A673 (cell line): ENCODE measurements around the gene GLOD5. TPM values are rescaled to one million over a fixed set of nuclear protein-coding genes. Genes with fewer than 3 reads are reported as not detected.

Source experiments
- BruUV-seq: library from RNA; stranded (reverse); fragments of 400-500 nt; replicated peaks from 2 replicates; lab custom pipeline; 2021; lab: Mats Ljungman, UMichigan
- CTCF ChIA-PET: fragments of 300-600 bp; sonication (Branson Sonifier 250); formaldehyde crosslinking; loops from one replicate; lab custom pipeline; 2022; ENCODE audit warnings: antibody characterized with exemption; lab: Charles Lee
- POLR2A ChIA-PET: fragments of 300-600 bp; sonication (Branson Sonifier 250); formaldehyde crosslinking; loops from one replicate; lab custom pipeline; 2022; ENCODE audit warnings: antibody characterized with exemption; ENCODE audit not compliant: low non-redundant PET; lab: Charles Lee
- DNase-seq: peaks from one replicate; pipeline ENCODE4 v3.0.0-alpha.2; 2015; ENCODE audit warnings: low spot score
- H3K27ac ChIP-seq: fragments of 200-600 bp; sonication (generic); 2 replicates; pipeline ENCODE4 v1.5.1; 2016; ENCODE audit warnings: mixed run types, low read depth, mild to moderate bottlenecking, mixed read lengths, antibody characterized with exemption, low read length; ENCODE audit not compliant: poor library complexity, severe bottlenecking
- H3K27me3 ChIP-seq: fragments of 200-600 bp; sonication (generic); replicated peaks from 2 replicates; pipeline ENCODE4 v1.6.1; 2017; ENCODE audit warnings: mixed run types, low read depth, mild to moderate bottlenecking, mixed read lengths, antibody characterized with exemption, low read length; ENCODE audit not compliant: insufficient read depth, poor library complexity
- H3K36me3 ChIP-seq: fragments of 200-600 bp; sonication (generic); 2 replicates; pipeline ENCODE4 v1.6.1; 2016; ENCODE audit warnings: mixed run types, mild to moderate bottlenecking, mixed read lengths, antibody characterized with exemption, low read length; ENCODE audit not compliant: insufficient read depth, poor library complexity, severe bottlenecking
- H3K4me1 ChIP-seq: fragments of 200-600 bp; sonication (generic); 2 replicates; pipeline ENCODE4 v1.6.1; 2017; ENCODE audit warnings: mixed run types, mild to moderate bottlenecking, mixed read lengths, antibody characterized with exemption, low read length; ENCODE audit not compliant: insufficient read depth, poor library complexity, severe bottlenecking
- H3K4me3 ChIP-seq: fragments of 200-600 bp; sonication (generic); 2 replicates; pipeline ENCODE4 v1.5.1; 2016; ENCODE audit warnings: low read depth, mixed run types, mild to moderate bottlenecking, mixed read lengths, low read length; ENCODE audit not compliant: poor library complexity, severe bottlenecking
- H3K9me3 ChIP-seq: fragments of 200-600 bp; sonication (generic); 2 replicates; pipeline ENCODE4 v1.6.1; 2016; ENCODE audit warnings: mixed run types, low read depth, mild to moderate bottlenecking, mixed read lengths, antibody characterized with exemption, low read length; ENCODE audit not compliant: poor library complexity, severe bottlenecking
- CTCF ChIP-seq: fragments of 300-800, 200-600 bp; sonication (generic); conservative IDR thresholded peaks from 2 replicates; pipeline ENCODE4 v1.5.1; 2017; ENCODE audit warnings: low read depth, mild to moderate bottlenecking, antibody characterized with exemption, low read length, moderate library complexity, mixed read lengths
- EZH2 ChIP-seq: fragments of 200-600 bp; sonication (generic); IDR thresholded peaks from 2 replicates; pipeline ENCODE4 v1.6.1; 2017; ENCODE audit warnings: borderline replicate concordance, low read depth, mild to moderate bottlenecking, mixed read lengths, antibody characterized with exemption, low read length; ENCODE audit not compliant: poor library complexity, severe bottlenecking
- intact Hi-C: fragments of 100-400 bp; cut with micrococcal nuclease; formaldehyde crosslinking; loops from one replicate; pipeline ENCODE4 v1.10.0; 2022; ENCODE audit not compliant: unreplicated experiment
- total RNA-seq: library from RNA; stranded (reverse); gene quantifications from 2 replicates; pipeline ENCODE4 v1.2.3, GENCODE V29; 2021

Gene GLOD5
- total RNA-seq, 1 experiment from 2014 or later = not detected

DNA sequence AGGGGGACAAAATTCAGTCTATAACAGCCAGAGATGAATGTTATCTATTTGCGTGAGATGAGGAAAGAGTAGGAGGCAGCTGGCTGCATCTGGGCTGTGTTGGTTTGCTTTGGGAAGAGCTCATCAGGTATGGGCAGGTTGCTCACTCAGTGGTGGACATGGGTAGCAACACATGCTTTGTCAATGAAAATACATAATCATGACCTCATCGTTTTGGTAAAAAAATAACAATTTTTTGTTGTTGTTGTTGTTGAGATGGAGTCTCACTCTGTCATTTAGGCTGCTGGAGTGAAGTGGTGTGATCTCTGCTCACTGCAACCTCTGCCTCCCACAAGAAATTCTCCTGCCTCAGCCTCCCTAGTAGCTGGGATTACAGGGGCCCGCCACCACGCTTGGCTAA lies 16.3 kb upstream of the GLOD5 start:
- Histone ChIP-seq H3K36me3 (no peaks in the 10 kb centered on the region), H3K4me1 (no peaks in the 10 kb centered on the region), H3K9me3 (no peaks in the 10 kb centered on the region), H3K27ac (no peak overlapping the region), H3K27me3 (no peaks in the 10 kb centered on the region), H3K4me3 (no peak overlapping the region)
- ChIA-PET POLR2A (no interaction called here), CTCF (no interaction called here)
- intact Hi-C loops = no loop called here
- no peak for DNase-seq
- TF ChIP-seq CTCF (no peak), EZH2 (no peak)
- BruUV-seq = no TSS peak

DNA sequence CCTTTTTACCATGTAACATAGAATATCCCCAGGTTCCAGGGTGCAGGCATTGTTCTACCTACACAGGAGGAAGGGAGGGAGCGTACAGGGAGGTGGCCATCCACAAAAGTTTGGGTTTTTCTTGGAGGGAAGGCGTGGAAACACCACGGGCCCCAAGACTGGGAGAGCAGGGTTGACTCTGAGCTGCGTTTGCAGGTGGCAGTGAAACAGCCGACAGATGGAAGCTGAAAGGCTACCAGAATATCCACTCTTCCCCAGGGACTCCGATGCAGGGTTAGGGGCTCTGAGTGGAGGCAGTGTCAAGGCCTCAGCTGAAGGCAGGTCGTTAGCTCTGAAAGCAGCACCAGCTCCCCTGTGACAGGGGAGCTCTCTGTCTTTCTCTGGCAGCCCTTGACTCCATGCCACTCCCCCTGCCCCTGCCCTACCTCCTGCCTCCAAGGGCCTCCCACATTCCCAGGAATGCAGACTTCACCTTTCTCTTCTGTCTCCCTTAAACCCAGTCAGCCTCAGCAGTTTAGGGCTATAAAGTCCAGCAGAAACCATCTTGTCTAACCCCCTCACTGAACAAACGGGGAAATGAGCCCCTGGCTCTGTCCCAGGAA lies 14.0 kb upstream of the GLOD5 start:
- no peak for DNase-seq
- H3K4me1 ChIP-seq = no peaks in the 10 kb centered on the region
- ChIA-PET CTCF (no interaction called here), POLR2A (no interaction called here)
- H3K9me3 ChIP-seq = no peaks in the 10 kb centered on the region
- H3K27me3 ChIP-seq = no peaks in the 10 kb centered on the region
- no peak overlapping the region for H3K27ac ChIP-seq
- H3K4me3 ChIP-seq = no peak overlapping the region
- no peaks in the 10 kb centered on the region for H3K36me3 ChIP-seq
- intact Hi-C loops = no loop called here
- TF ChIP-seq EZH2 (no peak), CTCF (no peak)
- BruUV-seq = no TSS peak

DNA sequence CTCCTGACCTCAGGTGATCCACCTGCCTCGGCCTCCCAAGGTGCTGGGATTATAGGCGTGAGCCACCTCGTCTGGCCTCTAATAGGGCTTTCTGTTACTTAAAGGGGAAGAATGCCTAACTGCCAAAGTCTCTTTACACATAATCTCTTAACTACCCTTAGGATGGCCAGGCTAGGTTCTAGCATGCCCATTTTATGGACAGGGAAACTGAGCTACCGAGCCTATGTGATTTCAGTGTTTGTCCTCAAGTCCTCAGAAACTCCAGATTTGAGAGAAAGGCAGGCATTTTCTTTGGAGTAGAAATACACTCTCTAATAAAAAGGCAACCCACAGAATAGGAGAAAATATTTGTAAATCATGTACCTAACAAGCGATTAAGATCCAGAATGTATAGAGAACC lies 12.4 kb upstream of the GLOD5 start:
- no TSS peak for BruUV-seq
- no peak overlapping the region for H3K4me3 ChIP-seq
- POLR2A ChIA-PET = no interaction called here

More for the DNA sequence above, 12.4 kb upstream of the GLOD5 start:
- intact Hi-C loops = no loop called here
- Histone ChIP-seq H3K4me1 (no peaks in the 10 kb centered on the region), H3K9me3 (no peaks in the 10 kb centered on the region), H3K27me3 (no peaks in the 10 kb centered on the region), H3K36me3 (no peaks in the 10 kb centered on the region), H3K27ac (no peak overlapping the region)
- DNase-seq = no peak
- CTCF ChIA-PET = no interaction called here
- TF ChIP-seq CTCF (no peak), EZH2 (no peak)
